Cardiac muscle cell (in vitro differentiated cells and primary cell): ENCODE data around the gene ARFIP1. TPM values are rescaled to one million over a fixed set of nuclear protein-coding genes. Genes with fewer than 3 reads are reported as not detected.

Experiments
- DNase-seq, 2 donors: peaks; one replicate each; pipeline versions ENCODE4 v3.0.0 to v3.0.0-alpha.2; 2010 to 2017; ENCODE audit warnings: low read depth in 1 of 2, low spot score in 1 of 2
- H3K27ac ChIP-seq: fragments of 200-600 bp; sonication (generic); 2 replicates; pipeline ENCODE4 v1.5.1; 2016
- H3K27me3 ChIP-seq: fragments of 200-600 bp; sonication (generic); 2 replicates; pipeline ENCODE4 v1.6.0; 2016; ENCODE audit warnings: control low read depth
- H3K36me3 ChIP-seq: fragments of 200-600 bp; sonication (generic); 2 replicates; pipeline ENCODE4 v1.5.1; 2016; ENCODE audit warnings: control low read depth
- H3K4me1 ChIP-seq: fragments of 200-600 bp; sonication (generic); 2 replicates; pipeline ENCODE4 v1.8.1; 2017; ENCODE audit warnings: low read depth, mild to moderate bottlenecking, mixed run types
- H3K4me3 ChIP-seq: fragments of 200-600 bp; sonication (generic); 2 replicates; pipeline ENCODE4 v1.5.1; 2016; ENCODE audit warnings: mild to moderate bottlenecking
- H3K9me3 ChIP-seq: fragments of 200-600 bp; sonication (generic); 2 replicates; pipeline ENCODE4 v1.5.1; 2017; ENCODE audit warnings: low read depth, mild to moderate bottlenecking, control low read depth
- CTCF ChIP-seq: IDR thresholded peaks from 2 replicates; pipeline ENCODE4 v1.5.1; 2012; ENCODE audit warnings: low read depth, mild to moderate bottlenecking, low read length
- polyA plus RNA-seq: library from polyadenylated mRNA; unstranded; fragments of >200 nt; fragmentation: Nextera tagmentation; extraction: Ambion mirVana; gene quantifications from 2 replicates; pipeline ENCODE4 v1.2.1, GENCODE V29; 2016
- total RNA-seq: library from RNA; depleted of rRNA; stranded (reverse); fragments of >200 nt; gene quantifications from 2 replicates; pipeline ENCODE4 v1.2.3, GENCODE V29; 2016

Gene ARFIP1
- total and polyA plus RNA-seq, 2 experiments from 2014 or later: 19.3 to 26.9 TPM

GRCh38 chr4:152786627-152787026 lies 6.9 kb downstream of the ARFIP1 start:
- no peaks in the 10 kb centered on the region for H3K36me3 ChIP-seq
- H3K27ac ChIP-seq: no peak overlapping the region
- DNase-seq: no peak
- no peak overlapping the region for H3K4me3 ChIP-seq
- no peaks in the 10 kb centered on the region for H3K4me1 ChIP-seq
- no peaks in the 10 kb centered on the region for H3K27me3 ChIP-seq
- no peak for TF ChIP-seq CTCF
- H3K9me3 ChIP-seq: no peaks in the 10 kb centered on the region

- H3K36me3 ChIP-seq: no peaks in the 10 kb centered on the region
- H3K4me1 ChIP-seq: peaks cover 22% of the 10 kb centered on the region
- no peaks in the 10 kb centered on the region for H3K9me3 ChIP-seq
- no peaks in the 10 kb centered on the region for H3K27me3 ChIP-seq
- no peak for DNase-seq
- no peak for TF ChIP-seq CTCF
- H3K27ac ChIP-seq: no peak overlapping the region
- no peak overlapping the region for H3K4me3 ChIP-seq
Observed at GRCh38 chr4:152795891-152796290, 16.1 kb downstream of the ARFIP1 start.

GRCh38 chr4:152803541-152803940 lies 23.8 kb downstream of the ARFIP1 start:
- Histone ChIP-seq H3K9me3 (no peaks in the 10 kb centered on the region), H3K27me3 (no peaks in the 10 kb centered on the region), H3K4me1 (no peaks in the 10 kb centered on the region), H3K4me3 (no peak overlapping the region), H3K36me3 (no peaks in the 10 kb centered on the region), H3K27ac (no peak overlapping the region)
- no peak for TF ChIP-seq CTCF
- no peak for DNase-seq

- Histone ChIP-seq H3K9me3 (no peaks in the 10 kb centered on the region), H3K27ac (no peak overlapping the region), H3K36me3 (no peaks in the 10 kb centered on the region), H3K27me3 (no peaks in the 10 kb centered on the region), H3K4me1 (no peaks in the 10 kb centered on the region), H3K4me3 (no peak overlapping the region)
- no peak for DNase-seq
- TF ChIP-seq CTCF: no peak
Observed at GRCh38 chr4:152805071-152805650, 25.4 kb downstream of the ARFIP1 start.

DNA sequence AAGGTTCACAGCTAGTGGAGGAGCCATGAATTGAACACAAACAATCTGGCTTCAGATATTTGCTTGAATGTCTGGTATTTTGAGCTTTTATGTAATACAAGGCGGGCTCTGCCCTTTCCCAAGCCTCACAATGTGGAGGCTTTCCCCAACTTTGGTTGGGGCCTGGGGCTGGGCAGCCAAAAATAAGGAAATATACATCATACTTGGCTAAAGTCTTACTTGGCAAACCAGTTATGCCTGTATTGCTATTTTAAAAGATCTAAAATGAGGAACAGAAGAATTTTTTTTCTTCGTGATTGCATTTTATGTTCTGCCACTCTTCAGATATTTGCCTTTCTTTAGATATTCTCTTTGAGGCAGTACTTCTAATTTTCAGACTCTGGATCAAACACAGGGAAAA lies 26.1 kb downstream of the ARFIP1 start:
- Histone ChIP-seq H3K27ac (no peak overlapping the region), H3K4me3 (no peak overlapping the region), H3K9me3 (no peaks in the 10 kb centered on the region), H3K36me3 (no peaks in the 10 kb centered on the region), H3K27me3 (no peaks in the 10 kb centered on the region), H3K4me1 (no peaks in the 10 kb centered on the region)
- no peak for DNase-seq
- TF ChIP-seq CTCF: no peak
